Germinal center (tissue), 1 donor: Measurements from ENCODE around the gene PKP1.

ENCODE experiments used
- DNase-seq: peaks from one replicate; pipeline ENCODE4 v3.0.0; 2012; ENCODE audit warnings: mixed read lengths, low spot score

The PKP1 gene

GRCh38 chr1:201260236-201260590 lies 23.1 kb upstream of the PKP1 start:
- no peak for DNase-seq

GRCh38 chr1:201260648-201261311 lies 22.5 kb upstream of the PKP1 start:
- no peak for DNase-seq

DNA sequence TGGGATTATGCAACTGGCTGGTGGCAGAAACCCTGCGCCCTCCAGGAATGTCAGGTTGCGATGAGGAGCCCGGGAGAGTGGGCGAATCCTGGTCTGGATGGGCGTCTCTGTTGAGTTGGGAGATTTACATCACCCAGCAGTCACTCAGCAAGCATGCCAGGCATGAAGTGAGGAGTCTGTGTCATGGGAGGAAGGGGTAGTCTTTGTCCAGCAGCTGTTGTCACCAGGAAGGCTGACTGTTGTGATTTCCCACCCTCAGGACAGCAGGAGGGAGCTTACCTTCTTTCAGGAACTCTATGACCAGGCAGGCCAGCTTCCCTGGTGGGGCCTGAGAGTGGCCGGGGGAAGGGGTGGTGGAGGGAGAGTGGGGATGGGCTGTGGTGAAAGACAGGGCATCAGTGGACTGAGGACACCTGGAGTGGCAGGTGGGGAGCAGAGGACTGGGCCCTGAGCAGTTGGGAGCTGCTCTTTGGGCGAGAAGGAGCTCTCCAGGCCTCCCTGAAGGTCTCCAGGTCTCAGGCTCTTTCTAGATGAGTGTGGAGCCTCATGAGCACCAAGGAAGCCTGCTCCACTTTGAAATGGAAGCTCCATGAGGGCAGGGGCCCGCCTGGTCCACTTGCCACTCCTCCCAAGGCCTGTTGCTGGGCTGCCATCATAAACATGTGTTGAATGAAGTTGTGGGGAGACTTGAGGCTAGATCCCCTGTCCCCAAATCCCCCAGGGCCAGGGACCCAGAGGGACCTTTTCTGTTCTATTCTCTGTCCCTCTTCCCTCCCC lies 21.3 kb upstream of the PKP1 start:
- DNase-seq: no peak

DNA sequence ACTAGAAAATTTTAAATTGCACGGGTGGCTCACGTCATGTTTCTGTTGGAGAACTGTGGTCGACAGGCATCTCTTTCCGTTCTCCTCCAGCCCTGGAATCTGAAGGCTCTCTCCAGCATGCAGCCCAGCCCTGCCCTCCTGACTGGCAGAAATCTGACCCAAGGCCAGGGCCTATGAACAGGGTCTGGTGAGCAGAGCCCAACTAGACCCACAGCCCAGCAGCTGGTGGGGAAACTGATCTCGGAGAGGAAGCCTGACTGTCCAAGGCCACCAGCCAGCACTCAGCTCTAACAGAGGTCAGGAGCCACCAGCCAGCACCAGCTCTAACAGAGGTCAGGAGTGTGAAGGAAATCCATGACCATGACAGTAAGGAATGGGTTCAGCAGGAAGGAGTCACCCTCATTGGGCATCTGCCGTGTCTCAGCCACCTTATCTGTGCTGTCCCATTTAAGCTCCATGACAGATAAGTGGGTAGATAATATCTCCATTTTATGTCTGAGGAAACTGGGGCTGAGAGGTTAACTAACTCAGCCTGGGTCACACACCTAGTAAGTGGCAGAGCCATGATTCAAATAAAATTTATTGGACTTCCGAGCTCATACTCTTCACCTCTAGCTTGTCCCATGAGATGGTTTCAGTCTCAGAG lies 20.2 kb upstream of the PKP1 start:
- DNase-seq: no peak

GRCh38 chr1:201264072-201264471 lies 19.2 kb upstream of the PKP1 start:
- DNase-seq: no peak

- no peak for DNase-seq
These were observed 18.8 kb upstream of the PKP1 start for GRCh38 chr1:201264554-201264953.

- DNase-seq: no peak
These were observed 17.6 kb upstream of the PKP1 start for GRCh38 chr1:201265756-201266155.

DNA sequence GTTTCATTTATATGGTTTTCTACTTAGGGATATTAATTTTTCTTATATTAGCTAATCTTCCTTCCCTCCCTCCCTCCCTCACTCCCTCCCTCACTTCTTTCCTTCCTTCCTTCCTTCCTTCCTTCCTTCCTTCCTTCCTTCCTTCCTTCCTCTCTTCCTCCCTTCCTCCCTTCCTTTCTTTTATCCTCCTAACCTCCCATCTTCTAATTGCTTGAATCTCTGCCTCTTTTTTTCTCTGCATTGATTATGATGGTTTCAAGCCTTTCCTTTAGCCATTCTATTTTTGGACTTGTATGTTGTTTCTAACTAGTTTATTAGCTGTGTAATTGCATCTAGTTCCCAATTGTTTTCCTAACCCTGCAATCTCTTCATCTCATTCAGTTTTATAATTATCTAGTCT lies 17.0 kb upstream of the PKP1 start:
- no peak for DNase-seq

DNA sequence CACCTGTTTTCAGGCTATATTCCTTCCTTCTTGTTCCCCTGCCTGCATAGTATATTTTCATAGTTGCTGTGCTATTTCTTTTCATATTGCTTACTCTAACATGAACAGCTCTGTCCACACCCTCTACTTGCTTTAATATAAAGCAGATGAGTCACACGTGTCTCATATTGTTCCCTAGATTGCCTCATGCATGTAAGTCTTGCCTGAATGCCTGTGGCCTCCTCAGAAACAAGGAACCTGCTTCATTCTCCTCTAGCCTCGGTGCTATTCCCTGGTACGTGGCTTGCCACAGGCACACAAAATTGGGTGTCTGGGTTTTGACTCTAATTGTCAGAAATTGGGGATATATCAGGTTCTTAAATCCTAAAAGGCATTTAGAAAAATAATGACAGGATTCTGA lies 16.5 kb upstream of the PKP1 start:
- DNase-seq: no peak

GRCh38 chr1:201267481-201268229 lies 15.7 kb upstream of the PKP1 start:
- no peak for DNase-seq

DNA sequence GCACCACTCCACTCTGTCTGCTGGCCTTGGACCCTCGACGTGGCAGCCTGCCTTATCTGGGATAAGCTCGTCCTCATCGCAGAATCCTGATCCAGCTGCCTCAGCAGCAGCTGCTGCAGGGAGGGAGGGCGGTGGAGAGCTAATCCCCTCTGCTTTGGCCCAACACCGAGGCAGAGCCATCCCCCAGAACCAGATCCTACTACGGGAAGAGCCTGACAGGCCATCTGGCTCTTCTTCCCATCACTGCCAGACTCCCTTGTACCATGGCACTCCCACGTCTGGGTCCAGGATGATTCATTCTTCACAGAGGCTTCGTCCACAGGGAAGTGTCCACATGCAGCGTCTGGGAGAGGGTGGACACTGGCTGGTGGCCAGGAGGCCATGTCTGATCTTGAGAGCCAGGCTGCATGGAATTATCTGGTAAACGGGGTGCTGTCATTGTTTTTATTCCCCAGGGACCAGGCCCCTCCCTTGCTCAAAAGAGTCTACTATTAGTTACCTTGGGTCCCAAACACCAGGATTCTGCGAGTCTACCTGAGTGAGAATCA lies 14.6 kb upstream of the PKP1 start:
- DNase-seq: no peak

- no peak for DNase-seq
These were observed 14.0 kb upstream of the PKP1 start for GRCh38 chr1:201269281-201269680.

- no peak for DNase-seq
These were observed 13.4 kb upstream of the PKP1 start for GRCh38 chr1:201269900-201270410.

DNA sequence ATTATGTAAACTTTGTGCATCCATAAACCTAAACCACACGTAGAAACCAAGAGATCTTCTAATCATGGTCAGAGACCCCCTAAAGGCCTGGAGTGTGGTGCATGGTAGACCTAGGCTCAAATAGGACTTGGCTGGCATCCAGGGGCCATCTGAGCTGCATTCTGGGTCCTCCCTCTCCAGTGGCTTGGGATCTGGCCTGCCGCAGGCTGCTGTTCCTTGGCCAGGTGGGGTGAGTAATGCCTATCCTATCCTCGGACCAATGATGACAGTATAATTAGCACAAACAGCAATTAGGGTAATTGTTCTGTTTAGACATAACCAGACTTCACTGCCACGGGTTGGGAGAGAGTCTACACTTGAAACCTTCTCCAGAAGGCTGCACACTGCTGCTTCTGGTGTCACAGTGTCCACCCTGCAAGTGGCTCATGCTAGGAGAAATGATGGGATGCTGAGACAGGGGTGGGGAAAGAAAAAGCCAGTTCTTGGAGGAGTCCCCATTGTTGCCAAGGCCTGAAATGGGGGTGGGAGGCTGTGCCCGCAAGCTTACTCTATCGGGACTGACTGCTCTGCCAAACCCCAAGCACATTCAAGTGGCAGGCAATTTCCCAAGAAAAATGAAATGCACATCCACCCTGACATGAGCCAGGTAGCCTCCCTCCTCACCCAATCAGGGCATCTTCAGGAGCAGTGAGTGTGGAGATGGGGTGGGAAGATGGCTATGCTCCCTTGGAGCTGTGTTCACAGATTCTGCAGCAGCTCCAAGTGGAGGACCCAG lies 12.5 kb upstream of the PKP1 start:
- DNase-seq: no peak

DNA sequence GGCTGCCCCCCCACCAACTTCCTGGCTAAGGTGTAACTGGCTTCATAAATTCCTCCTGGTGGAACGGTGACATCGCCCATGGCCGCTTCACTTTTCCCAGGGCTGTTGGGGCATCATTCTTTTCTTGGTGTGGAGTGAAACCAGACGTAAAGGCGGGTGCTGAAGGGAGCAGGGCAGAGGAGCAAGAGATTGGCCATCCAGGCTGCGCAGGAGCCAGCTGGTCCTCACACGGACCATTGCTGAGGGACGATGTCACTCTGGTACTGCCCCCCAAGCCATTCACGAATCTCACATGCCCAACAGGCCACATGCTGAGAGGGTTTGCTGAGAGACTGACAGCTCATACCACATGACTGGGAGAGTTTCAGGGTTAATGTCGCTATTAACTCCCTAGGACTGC lies 10.5 kb upstream of the PKP1 start:
- no peak for DNase-seq

GRCh38 chr1:201274616-201275252 lies 8.6 kb upstream of the PKP1 start:
- no peak for DNase-seq

DNA sequence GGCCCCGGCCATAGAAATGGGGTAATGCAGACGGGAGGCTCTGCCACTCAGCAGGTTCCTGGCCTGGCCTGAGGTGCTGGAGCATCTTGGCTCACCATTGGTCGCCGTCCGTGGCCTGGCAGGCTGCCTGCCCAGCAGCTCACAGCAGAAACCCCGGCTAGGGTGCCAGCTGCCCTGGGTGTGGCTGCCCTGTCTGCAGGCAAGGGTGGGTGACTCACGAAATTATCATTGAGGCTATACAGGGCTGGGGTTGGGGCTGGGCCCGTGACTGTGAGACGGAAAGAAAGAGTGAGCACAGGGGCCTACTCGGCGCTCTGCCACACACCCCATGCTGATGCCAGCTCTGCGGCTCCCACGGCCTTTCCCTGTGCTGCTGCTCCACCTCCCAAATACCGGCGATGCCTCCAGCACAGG lies 8.0 kb upstream of the PKP1 start:
- DNase-seq: no peak

DNA sequence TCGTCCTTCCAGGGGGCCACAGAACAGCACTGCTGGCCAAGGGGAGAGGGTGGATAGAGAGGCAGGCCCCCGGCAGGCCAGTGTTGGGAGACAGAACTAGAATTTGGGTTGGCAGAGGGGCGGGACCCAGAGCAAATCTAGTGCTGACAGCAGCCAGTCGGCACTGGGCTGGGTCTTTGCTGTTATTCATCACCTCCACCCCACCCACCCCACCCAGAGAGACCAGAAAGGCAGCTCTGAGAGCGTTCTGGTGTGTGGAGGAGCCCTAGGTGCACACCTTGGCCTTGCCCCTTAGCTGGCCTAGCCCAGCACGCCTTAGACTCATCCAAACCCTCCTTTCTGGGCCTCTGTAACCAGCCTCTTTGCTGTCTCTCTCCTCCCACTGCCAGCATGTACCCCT lies 6.4 kb upstream of the PKP1 start:
- DNase-seq: no peak

DNA sequence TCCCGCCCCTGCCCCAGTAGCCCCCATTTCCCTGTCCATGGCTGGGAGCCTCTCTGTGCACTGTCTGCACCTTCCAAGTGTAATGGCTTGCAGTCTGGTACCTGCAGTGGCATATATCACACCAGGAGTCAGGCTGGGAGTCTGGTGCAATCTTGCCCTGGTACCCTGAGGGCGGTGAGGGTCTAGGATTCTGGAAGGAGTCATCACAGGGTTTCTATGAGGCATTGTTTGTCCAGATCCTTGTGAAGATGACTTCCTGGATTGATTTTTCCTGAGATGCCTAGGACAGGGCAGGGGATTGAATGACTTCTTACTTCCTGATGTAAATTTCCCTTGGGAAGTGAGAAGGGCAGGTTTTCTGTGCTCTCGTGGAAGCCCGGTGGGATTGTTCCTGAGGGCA lies 5.9 kb upstream of the PKP1 start:
- no peak for DNase-seq

- no peak for DNase-seq
These were observed 4.0 kb upstream of the PKP1 start for GRCh38 chr1:201279313-201279712.

GRCh38 chr1:201280884-201281283 lies 2.4 kb upstream of the PKP1 start:
- DNase-seq: no peak
